HS-27A (cell line): ENCODE measurements around the gene NUMB.
"Not testable (repeated sequence)": the region's sequence is repeated elsewhere in the genome, so short reads cannot be mapped to it uniquely, and the experiment has no call there.

ENCODE experiments used
- DNase-seq: peaks from one replicate; pipeline ENCODE4 v3.0.0-alpha.2; 2012; ENCODE audit warnings: low read depth, missing footprints

The NUMB gene

GRCh38 chr14:73359445-73359844, 98.9 kb downstream of the NUMB start:
- DNase-seq = no peak

GRCh38 chr14:73358187-73358586, 100.2 kb downstream of the NUMB start:
- DNase-seq = no peak

GRCh38 chr14:73349091-73349490, 109.3 kb downstream of the NUMB start:
- not testable (repeated sequence) for DNase-seq

GRCh38 chr14:73344319-73344718, 114.0 kb downstream of the NUMB start:
- no peak for DNase-seq

- no peak for DNase-seq
Measured at GRCh38 chr14:73342670-73343069, 115.7 kb downstream of the NUMB start.

GRCh38 chr14:73339846-73340595, 118.3 kb downstream of the NUMB start:
- no peak for DNase-seq

GRCh38 chr14:73339206-73339605, 119.1 kb downstream of the NUMB start:
- no peak for DNase-seq

GRCh38 chr14:73338551-73338950, 119.8 kb downstream of the NUMB start:
- no peak for DNase-seq

GRCh38 chr14:73333031-73333430, 125.3 kb downstream of the NUMB start:
- no peak for DNase-seq

GRCh38 chr14:73325630-73326299, 132.6 kb downstream of the NUMB start:
- no peak for DNase-seq

GRCh38 chr14:73325063-73325462, 133.3 kb downstream of the NUMB start:
- DNase-seq = no peak

GRCh38 chr14:73324533-73324932, 133.8 kb downstream of the NUMB start:
- DNase-seq = no peak

GRCh38 chr14:73323896-73324399, 134.4 kb downstream of the NUMB start:
- DNase-seq = no peak

GRCh38 chr14:73313151-73313550, 145.2 kb downstream of the NUMB start:
- DNase-seq = no peak

- no peak for DNase-seq
Measured at GRCh38 chr14:73312687-73313086, 145.7 kb downstream of the NUMB start.

GRCh38 chr14:73311708-73312030, 146.7 kb downstream of the NUMB start:
- DNase-seq = no peak

- DNase-seq = not testable (repeated sequence)
Measured at GRCh38 chr14:73309207-73309606, 149.1 kb downstream of the NUMB start.

GRCh38 chr14:73307261-73307660, 151.1 kb downstream of the NUMB start:
- DNase-seq = no peak

GRCh38 chr14:73305499-73305898, 152.8 kb downstream of the NUMB start:
- no peak for DNase-seq

GRCh38 chr14:73295198-73295796, 163.0 kb downstream of the NUMB start:
- peak; percentile 9 for DNase-seq

GRCh38 chr14:73293782-73294781, 164.3 kb downstream of the NUMB start:
- DNase-seq = no peak

GRCh38 chr14:73290279-73290678, 168.1 kb downstream of the NUMB start:
- DNase-seq = no peak
